ENCODE measurements around the gene JTB. TPM values are rescaled to one million over a fixed set of nuclear protein-coding genes. Genes with fewer than 3 reads are reported as not detected.

Gene JTB
- total RNA-seq, 1 experiment from 2014 or later, result 142 TPM

GRCh38 chr1:153946622-153947241, 30.7 kb downstream of the JTB start, which contains the start of gene DENND4B:
TSS of gene DENND4B (minus strand) at chr1:153946718. CDS start at chr1:153944374, 2,344 bp downstream.
- peaks cover 6% of the 10 kb centered on the region for H3K4me1 ChIP-seq (ENCODE audit: insufficient read depth, low read length, poor library complexity, severe bottlenecking)
- peaks cover 32% of the 10 kb centered on the region for H3K36me3 ChIP-seq (ENCODE audit: insufficient read depth, low read length, poor library complexity, severe bottlenecking)
- DNase-seq (ENCODE audit: low spot score), result peak; percentile 82
- intact Hi-C loops (cut with micrococcal nuclease; ENCODE audit: unreplicated experiment), result loop anchor here (2.0 kb wide), 1 partner anchor 150 kb away; no protein-coding TSS in a partner anchor
- H3K27me3 ChIP-seq (replicated peaks; ENCODE audit: insufficient read depth, low read depth, low read length, poor library complexity), result no peaks in the 10 kb centered on the region
- H3K9me3 ChIP-seq (ENCODE audit: low read depth, low read length, poor library complexity, severe bottlenecking), result no peaks in the 10 kb centered on the region
- TF ChIP-seq CTCF (conservative IDR thresholded peaks at IDR 0.05; ENCODE audit: low read depth, low read length), result peak; percentile 91
- TF ChIP-seq EZH2 (IDR thresholded peaks at IDR 0.05; ENCODE audit: borderline replicate concordance, low read depth, low read length, poor library complexity, severe bottlenecking), result no peak
- peak within 1 kb of the TSS; percentile 98 for H3K4me3 ChIP-seq (ENCODE audit: low read depth, low read length, poor library complexity, severe bottlenecking)
- BruUV-seq (replicated peaks), result no TSS peak
- POLR2A ChIA-PET (ENCODE audit: low non-redundant PET), result interaction anchor here (0.6 to 0.7 kb wide), 3 partner anchors 19 to 44 kb away, joined by 3 to 16 read pairs (median 7); no protein-coding TSS in a partner anchor
- CTCF ChIA-PET, result interaction anchor here (0.6 to 1.6 kb wide), 10 partner anchors 10 to 1238 kb away, joined by 3 to 14 read pairs (median 4); partner anchors contain the start of genes RAB13 and SLC39A1
- peak within 1 kb of the TSS; percentile 94 for H3K27ac ChIP-seq (ENCODE audit: low read depth, low read length, poor library complexity, severe bottlenecking)

DNA sequence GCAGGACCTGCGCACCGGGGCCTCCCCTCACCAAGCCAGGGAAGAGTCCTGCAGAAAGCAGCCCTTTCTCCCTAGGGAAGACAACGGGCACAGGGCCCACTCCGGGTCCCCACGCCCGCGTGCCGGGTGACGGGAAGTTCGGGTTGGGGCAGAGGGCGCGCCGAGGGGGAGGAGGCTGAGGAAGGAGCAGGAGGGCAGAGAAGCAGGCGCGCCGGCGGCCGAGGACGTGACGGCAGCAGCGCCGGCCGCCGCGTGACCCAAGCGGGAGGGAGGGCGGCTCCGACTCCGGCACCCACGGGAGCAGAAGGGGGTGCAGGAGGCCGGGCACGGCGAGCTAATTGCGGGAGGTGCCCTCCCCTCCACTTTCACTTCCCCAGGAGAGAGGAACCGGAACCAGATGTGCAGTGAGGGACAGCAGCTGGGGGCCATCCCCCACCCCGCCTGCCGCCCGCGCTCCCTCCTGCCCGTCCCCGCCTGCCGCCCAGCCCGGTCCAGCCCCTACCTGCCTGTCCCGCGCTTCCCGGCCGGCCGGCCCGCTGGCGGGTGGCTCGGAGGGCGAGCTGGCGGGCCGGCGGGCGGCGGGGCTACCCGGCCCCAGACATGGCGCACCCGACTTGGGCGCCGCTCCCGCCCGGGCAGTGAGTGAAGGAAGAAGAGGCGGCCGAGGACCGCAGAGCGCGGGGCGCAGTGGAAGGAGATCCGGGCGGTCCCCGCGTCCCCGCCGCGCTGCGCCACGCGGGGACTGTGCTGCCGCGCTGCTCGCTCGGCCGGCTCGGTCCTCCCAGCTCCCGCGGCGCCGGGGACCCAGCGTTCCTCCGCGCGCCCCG, 31.5 kb downstream of the JTB start:
- peaks cover 28% of the 10 kb centered on the region for H3K36me3 ChIP-seq (ENCODE audit: insufficient read depth, low read length, poor library complexity, severe bottlenecking)
- TF ChIP-seq EZH2 (IDR thresholded peaks at IDR 0.05; ENCODE audit: borderline replicate concordance, low read depth, low read length, poor library complexity, severe bottlenecking), result no peak
- peak overlapping the region; percentile 98 for H3K4me3 ChIP-seq (ENCODE audit: low read depth, low read length, poor library complexity, severe bottlenecking)
- H3K9me3 ChIP-seq (ENCODE audit: low read depth, low read length, poor library complexity, severe bottlenecking), result no peaks in the 10 kb centered on the region
- H3K27me3 ChIP-seq (replicated peaks; ENCODE audit: insufficient read depth, low read depth, low read length, poor library complexity), result no peaks in the 10 kb centered on the region
- no TSS peak for BruUV-seq (replicated peaks)
- CTCF ChIA-PET, result interaction anchor here (0.6 to 1.6 kb wide), 8 partner anchors 10 to 1239 kb away, joined by 3 to 14 read pairs (median 5); partner anchors contain the start of genes RAB13 and SLC39A1
- peaks cover 6% of the 10 kb centered on the region for H3K4me1 ChIP-seq (ENCODE audit: insufficient read depth, low read length, poor library complexity, severe bottlenecking)
- POLR2A ChIA-PET (ENCODE audit: low non-redundant PET), result interaction anchor here (0.6 to 0.7 kb wide), 3 partner anchors 18 to 44 kb away, joined by 3 to 16 read pairs (median 7); no protein-coding TSS in a partner anchor
- peak overlapping the region; percentile 94 for H3K27ac ChIP-seq (ENCODE audit: low read depth, low read length, poor library complexity, severe bottlenecking)
- peak; percentile 52 for DNase-seq (ENCODE audit: low spot score)
- intact Hi-C loops (cut with micrococcal nuclease; ENCODE audit: unreplicated experiment), result loop anchor here (2.0 kb wide), 1 partner anchor 149 kb away; no protein-coding TSS in a partner anchor

- H3K4me1 ChIP-seq (ENCODE audit: insufficient read depth, low read length, poor library complexity, severe bottlenecking), result peaks cover 6% of the 10 kb centered on the region
- peaks cover 24% of the 10 kb centered on the region for H3K36me3 ChIP-seq (ENCODE audit: insufficient read depth, low read length, poor library complexity, severe bottlenecking)
- BruUV-seq (replicated peaks), result no TSS peak
- H3K4me3 ChIP-seq (ENCODE audit: low read depth, low read length, poor library complexity, severe bottlenecking), result peak overlapping the region; percentile 98
- H3K27me3 ChIP-seq (replicated peaks; ENCODE audit: insufficient read depth, low read depth, low read length, poor library complexity), result no peaks in the 10 kb centered on the region
- no peaks in the 10 kb centered on the region for H3K9me3 ChIP-seq (ENCODE audit: low read depth, low read length, poor library complexity, severe bottlenecking)
- TF ChIP-seq EZH2 (IDR thresholded peaks at IDR 0.05; ENCODE audit: borderline replicate concordance, low read depth, low read length, poor library complexity, severe bottlenecking) (no peak), CTCF (conservative IDR thresholded peaks at IDR 0.05; ENCODE audit: low read depth, low read length) (no peak)
- intact Hi-C loops (cut with micrococcal nuclease; ENCODE audit: unreplicated experiment), result no loop called here
- peak; percentile 41 for DNase-seq (ENCODE audit: low spot score)
- CTCF ChIA-PET, result interaction anchor here (0.5 kb wide), 1 partner anchor 334 kb away, joined by 4 read pairs; no protein-coding TSS in a partner anchor
- peak overlapping the region; percentile 94 for H3K27ac ChIP-seq (ENCODE audit: low read depth, low read length, poor library complexity, severe bottlenecking)
- POLR2A ChIA-PET (ENCODE audit: low non-redundant PET), result no interaction called here
Observed at GRCh38 chr1:153945131-153945794, 32.2 kb downstream of the JTB start.

Measured in A673 (cell line).